Measurements from ENCODE around the gene SLC1A6. TPM values are rescaled to one million over a fixed set of nuclear protein-coding genes. Genes with fewer than 3 reads are reported as not detected.
A peak's percentile ranks its signal among the peaks of the same experiment; 100 is the strongest.

Gene SLC1A6
- total and polyA plus RNA-seq, 2 of the 4 experiments (the other 2 are of a cell fraction), result not detected

DNA sequence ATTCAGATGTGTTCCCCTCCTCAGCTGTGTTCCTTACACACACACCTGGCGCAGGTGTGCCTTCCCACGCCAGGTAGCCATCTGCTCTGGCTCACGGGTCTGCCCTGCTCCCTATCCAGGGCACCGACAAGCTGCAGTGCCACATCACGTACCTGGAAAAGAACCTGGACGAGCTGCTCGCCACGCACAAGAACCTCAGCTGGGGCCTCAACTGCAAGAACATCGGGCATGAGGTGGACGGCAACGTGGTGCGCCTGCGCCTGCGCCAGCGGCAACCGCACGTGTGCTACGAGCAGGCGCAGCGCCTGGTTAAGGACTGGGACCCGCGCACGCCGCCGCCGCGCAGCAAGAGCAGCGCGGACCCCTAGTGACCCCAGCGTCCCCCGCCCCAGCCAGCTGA is 43.1 kb upstream of the SLC1A6 start:
- in situ Hi-C loops (cut with MboI; ENCODE audit: low sequenced_read_pairs) (no loop called here), dilution Hi-C loops (cut with HindIII; ENCODE audit: low sequenced_read_pairs, unreplicated experiment) (no loop called here), intact Hi-C loops (cut with micrococcal nuclease) (no loop called here)
- no peak overlapping the region for H3K4me3 ChIP-seq (ENCODE audit: insufficient read depth, low read depth, low read length)
- H2AK5ac ChIP-seq (ENCODE audit: low read depth, low read length), result no peak overlapping the region
- TF ChIP-seq, protein P1, sequence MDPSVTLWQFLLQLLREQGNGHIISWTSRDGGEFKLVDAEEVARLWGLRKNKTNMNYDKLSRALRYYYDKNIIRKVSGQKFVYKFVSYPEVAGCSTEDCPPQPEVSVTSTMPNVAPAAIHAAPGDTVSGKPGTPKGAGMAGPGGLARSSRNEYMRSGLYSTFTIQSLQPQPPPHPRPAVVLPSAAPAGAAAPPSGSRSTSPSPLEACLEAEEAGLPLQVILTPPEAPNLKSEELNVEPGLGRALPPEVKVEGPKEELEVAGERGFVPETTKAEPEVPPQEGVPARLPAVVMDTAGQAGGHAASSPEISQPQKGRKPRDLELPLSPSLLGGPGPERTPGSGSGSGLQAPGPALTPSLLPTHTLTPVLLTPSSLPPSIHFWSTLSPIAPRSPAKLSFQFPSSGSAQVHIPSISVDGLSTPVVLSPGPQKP (IDR thresholded peaks at IDR 0.05; ENCODE audit: borderline replicate concordance, low read depth, low read length), result no peak
- no peak for TF ChIP-seq MXI1 (IDR thresholded peaks at IDR 0.05; ENCODE audit: borderline replicate concordance, low read depth, low read length)
- TF ChIP-seq BHLHE40 (IDR thresholded peaks at IDR 0.05; ENCODE audit: low read depth, low read length), result no peak
- no peak for TF ChIP-seq RFX5 (IDR thresholded peaks at IDR 0.05; ENCODE audit: low read depth, low read length)
- no peak for TF ChIP-seq CHD1 (IDR thresholded peaks at IDR 0.05; ENCODE audit: low read depth, low read length)
- TF ChIP-seq, protein P2, sequence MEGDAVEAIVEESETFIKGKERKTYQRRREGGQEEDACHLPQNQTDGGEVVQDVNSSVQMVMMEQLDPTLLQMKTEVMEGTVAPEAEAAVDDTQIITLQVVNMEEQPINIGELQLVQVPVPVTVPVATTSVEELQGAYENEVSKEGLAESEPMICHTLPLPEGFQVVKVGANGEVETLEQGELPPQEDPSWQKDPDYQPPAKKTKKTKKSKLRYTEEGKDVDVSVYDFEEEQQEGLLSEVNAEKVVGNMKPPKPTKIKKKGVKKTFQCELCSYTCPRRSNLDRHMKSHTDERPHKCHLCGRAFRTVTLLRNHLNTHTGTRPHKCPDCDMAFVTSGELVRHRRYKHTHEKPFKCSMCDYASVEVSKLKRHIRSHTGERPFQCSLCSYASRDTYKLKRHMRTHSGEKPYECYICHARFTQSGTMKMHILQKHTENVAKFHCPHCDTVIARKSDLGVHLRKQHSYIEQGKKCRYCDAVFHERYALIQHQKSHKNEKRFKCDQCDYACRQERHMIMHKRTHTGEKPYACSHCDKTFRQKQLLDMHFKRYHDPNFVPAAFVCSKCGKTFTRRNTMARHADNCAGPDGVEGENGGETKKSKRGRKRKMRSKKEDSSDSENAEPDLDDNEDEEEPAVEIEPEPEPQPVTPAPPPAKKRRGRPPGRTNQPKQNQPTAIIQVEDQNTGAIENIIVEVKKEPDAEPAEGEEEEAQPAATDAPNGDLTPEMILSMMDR (conservative IDR thresholded peaks at IDR 0.05; ENCODE audit: low read depth, low read length), result no peak
- TF ChIP-seq CEBPB (IDR thresholded peaks at IDR 0.05; ENCODE audit: low read depth, low read length), result no peak
- TF ChIP-seq MAZ (IDR thresholded peaks at IDR 0.05; ENCODE audit: borderline replicate concordance, low read depth, low read length), result no peak
- H2BK5ac ChIP-seq (ENCODE audit: low read depth, low read length, poor library complexity, severe bottlenecking), result no peak overlapping the region
- H3K9me3 ChIP-seq (ENCODE audit: control insufficient read depth, insufficient read depth, low read length), result peaks cover 5% of the 10 kb centered on the region; the same call in 1 of the 2 replicates
- H3K36me3 ChIP-seq (ENCODE audit: control insufficient read depth, insufficient read depth, low read length), result no peaks in the 10 kb centered on the region
- H2BK20ac ChIP-seq (ENCODE audit: low read depth, low read length), result no peak overlapping the region
- no peak overlapping the region for H3K4me2 ChIP-seq (ENCODE audit: low read depth, low read length)
- no peak overlapping the region for H3K56ac ChIP-seq (ENCODE audit: extremely low read depth, insufficient read depth, low read length)
- no peak overlapping the region for H3K14ac ChIP-seq (replicated peaks; ENCODE audit: low read depth, low read length)
- 22% methylated on average over 20 of the region's 31 CpGs; no CpG with 5 or more reads in 1 of the 2 experiments for WGBS, 2 experiments (ENCODE audit: extremely low coverage in 2 of 2, insufficient read length in 1 of 2)
- no peak overlapping the region for H3K4ac ChIP-seq (ENCODE audit: low read depth, low read length)
- no peak overlapping the region for H4K91ac ChIP-seq (ENCODE audit: insufficient read depth, low read depth, low read length)
- no peaks in the 10 kb centered on the region for H3K9me1 ChIP-seq (ENCODE audit: insufficient read depth, low read length)
- DNase-seq (no peak), ATAC-seq (ENCODE audit: low read depth) (no peak)
- H4K20me1 ChIP-seq (ENCODE audit: insufficient read depth, low read length), result no peaks in the 10 kb centered on the region
- H2AK9ac ChIP-seq (replicated peaks; ENCODE audit: low read depth, low read length, poor library complexity), result no peak overlapping the region
- H3K23ac ChIP-seq (ENCODE audit: low read depth, low read length), result no peak overlapping the region
- no peaks in the 10 kb centered on the region for H3K79me1 ChIP-seq (ENCODE audit: low read depth in 1 of 2, low read length in 2 of 2)
- BruUV-seq (replicated peaks), result no TSS peak
- H3K18ac ChIP-seq (ENCODE audit: low read depth, low read length), result no peak overlapping the region
- no peaks in the 10 kb centered on the region for H3K27me3 ChIP-seq (ENCODE audit: control insufficient read depth, insufficient read depth, low read length)
- peak overlapping the region; percentile 23 for H2AFZ ChIP-seq (replicated peaks; ENCODE audit: low read length, poor library complexity)
- H3K4me1 ChIP-seq (ENCODE audit: control insufficient read depth, insufficient read depth, low read length), result no peaks in the 10 kb centered on the region
- no peak overlapping the region for H2BK15ac ChIP-seq (ENCODE audit: low read depth, low read length)
- H3K9ac ChIP-seq (ENCODE audit: low read depth, low read length), result no peak overlapping the region
- no peak overlapping the region for H3K27ac ChIP-seq (ENCODE audit: insufficient read depth, low read length)
- ChIA-PET CTCF (no interaction called here), POLR2A (ENCODE audit: unreplicated experiment) (no interaction called here)
- H4K5ac ChIP-seq (ENCODE audit: low read depth, low read length), result no peak overlapping the region
- H2BK120ac ChIP-seq (ENCODE audit: low read depth, low read length), result no peak overlapping the region
- H4K8ac ChIP-seq (ENCODE audit: low read depth in 2 of 2, low read length in 2 of 2), result no peak overlapping the region
